HepG2 (cell line): ENCODE data around the gene AVPR2. TPM values are rescaled to one million over a fixed set of nuclear protein-coding genes. Genes with fewer than 3 reads are reported as not detected.

ENCODE experiments used
- KAT8 ChIP-seq: IDR thresholded peaks from 2 replicates; pipeline ENCODE4 v1.6.1; 2016; ENCODE audit warnings: missing genetic modification reagents, missing compliant biosample characterization
- NCOR1 ChIP-seq: fragments of 200-600 bp; sonication (generic); IDR thresholded peaks from 2 replicates; pipeline ENCODE4 v1.7.0; 2017; ENCODE audit warnings: antibody characterized with exemption, low read length, borderline replicate concordance
- TSC22D2 ChIP-seq: sonication (generic); formaldehyde crosslinking; IDR thresholded peaks from 2 replicates; pipeline ENCODE4 v1.5.1; 2020; ENCODE audit warnings: missing genetic modification reagents, mild to moderate bottlenecking, borderline replicate concordance
- ZBTB7B ChIP-seq: sonication (generic); formaldehyde crosslinking; IDR thresholded peaks from 2 replicates; pipeline ENCODE4 v1.4.0; 2020; ENCODE audit warnings: missing genetic modification reagents
- ZNF124 ChIP-seq: sonication (generic); formaldehyde crosslinking; IDR thresholded peaks from 2 replicates; pipeline ENCODE4 v1.4.0; 2020; ENCODE audit warnings: missing genetic modification reagents
- ZNF607 ChIP-seq: sonication (generic); formaldehyde crosslinking; IDR thresholded peaks from 2 replicates; pipeline ENCODE4 v1.5.1; 2020; ENCODE audit warnings: missing genetic modification reagents, mild to moderate bottlenecking, borderline replicate concordance
- ZNF775 ChIP-seq: sonication (generic); formaldehyde crosslinking; IDR thresholded peaks from 2 replicates; pipeline ENCODE4 v1.4.0; 2020; ENCODE audit warnings: missing genetic modification reagents, mild to moderate bottlenecking, moderate library complexity, borderline replicate concordance
- ZSCAN12 ChIP-seq: sonication (generic); formaldehyde crosslinking; IDR thresholded peaks from 2 replicates; pipeline ENCODE4 v1.9.0; 2021; ENCODE audit warnings: mild to moderate bottlenecking, missing genetic modification reagents
- polyA plus RNA-seq, 8 experiments: library from polyadenylated mRNA; depleted of rRNA in 3 of 8; stranded (reverse) in 7 of 8; unstranded in 1 of 8; fragments of >200 nt; fragmentation: Illumina TruSeq in 4 of 8; extraction: Trizol in 4 of 8; gene quantifications; 2 replicates each; pipeline versions ENCODE4 v1.2.1 to v1.2.3, GENCODE V29; 2011 to 2016; ENCODE audit warnings: low read depth in 4 of 8, missing spikeins in 1 of 8, mixed read lengths in 1 of 8; ENCODE audit not compliant: insufficient read depth in 1 of 8
- total RNA-seq, 5 experiments: library from RNA; depleted of rRNA; stranded (reverse); fragments of >200 nt; fragmentation: Illumina TruSeq; extraction: Trizol; gene quantifications; 2 replicates each; pipeline ENCODE4 v1.2.3, GENCODE V29; 2016; ENCODE audit warnings: low read depth in 1 of 5
- TF ChIP-seq, protein P1 (sequence below): sonication (generic); formaldehyde crosslinking; IDR thresholded peaks from 2 replicates; pipeline ENCODE4 v1.4.0; 2020; ENCODE audit warnings: missing genetic modification reagents
- TF ChIP-seq, protein P2 (sequence below): sonication (generic); formaldehyde crosslinking; IDR thresholded peaks from 2 replicates; pipeline ENCODE4 v1.5.1; 2020; ENCODE audit warnings: missing genetic modification reagents, mild to moderate bottlenecking, borderline replicate concordance
- TF ChIP-seq, protein P3 (sequence below): sonication (generic); formaldehyde crosslinking; IDR thresholded peaks from 2 replicates; pipeline ENCODE4 v1.4.0; 2020; ENCODE audit warnings: missing genetic modification reagents
- TF ChIP-seq, protein P4 (sequence below): sonication (generic); formaldehyde crosslinking; conservative IDR thresholded peaks from 2 replicates; pipeline ENCODE4 v1.4.0; 2020; ENCODE audit warnings: missing genetic modification reagents
- TF ChIP-seq, protein P5 (sequence below): sonication (generic); formaldehyde crosslinking; IDR thresholded peaks from 2 replicates; pipeline ENCODE4 v1.5.1; 2020; ENCODE audit warnings: mild to moderate bottlenecking, missing genetic modification reagents, moderate library complexity

Gene AVPR2
- total and polyA plus RNA-seq, 2 of the 13 experiments (the other 11 are each of a cell fraction or from before 2014, with no cell fraction given) = not detected

DNA sequence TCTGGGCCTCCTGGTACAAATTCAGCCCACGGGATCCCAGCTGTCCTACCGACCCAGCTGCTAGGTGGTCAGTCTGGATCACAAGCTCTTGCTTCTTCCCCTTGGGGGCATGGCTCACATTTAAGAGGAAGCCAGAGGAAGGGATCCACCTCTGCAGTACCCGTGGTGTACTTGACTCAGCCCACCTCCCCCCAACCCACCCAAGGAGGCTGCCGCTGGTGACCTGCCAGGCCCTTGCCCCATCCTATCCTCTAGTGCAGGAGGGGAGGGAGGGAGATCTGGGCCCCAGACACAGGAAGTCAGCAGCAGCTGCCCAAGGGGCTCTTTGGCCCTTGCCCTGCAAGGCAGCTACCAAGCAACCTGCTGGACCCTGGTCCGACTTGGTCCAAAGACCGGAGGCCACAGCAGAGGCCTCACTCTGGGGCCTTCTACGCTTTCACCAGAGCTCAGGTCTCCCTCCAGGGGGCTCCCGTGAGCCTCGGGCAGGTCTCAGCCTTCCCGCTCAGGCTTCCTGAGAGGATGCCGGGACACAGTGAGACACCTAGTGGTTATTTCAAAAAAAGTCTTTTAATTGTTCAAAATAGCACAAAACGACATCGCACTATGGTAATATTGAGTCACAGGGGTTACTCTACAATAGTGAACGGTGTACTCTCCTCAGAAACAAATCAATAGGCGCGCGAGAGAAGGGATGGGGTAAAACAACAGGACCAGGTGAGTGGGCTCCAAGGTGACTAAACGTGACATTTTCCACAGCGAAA is 42.7 kb downstream of the AVPR2 start (continued):
- TF ChIP-seq, protein P1, sequence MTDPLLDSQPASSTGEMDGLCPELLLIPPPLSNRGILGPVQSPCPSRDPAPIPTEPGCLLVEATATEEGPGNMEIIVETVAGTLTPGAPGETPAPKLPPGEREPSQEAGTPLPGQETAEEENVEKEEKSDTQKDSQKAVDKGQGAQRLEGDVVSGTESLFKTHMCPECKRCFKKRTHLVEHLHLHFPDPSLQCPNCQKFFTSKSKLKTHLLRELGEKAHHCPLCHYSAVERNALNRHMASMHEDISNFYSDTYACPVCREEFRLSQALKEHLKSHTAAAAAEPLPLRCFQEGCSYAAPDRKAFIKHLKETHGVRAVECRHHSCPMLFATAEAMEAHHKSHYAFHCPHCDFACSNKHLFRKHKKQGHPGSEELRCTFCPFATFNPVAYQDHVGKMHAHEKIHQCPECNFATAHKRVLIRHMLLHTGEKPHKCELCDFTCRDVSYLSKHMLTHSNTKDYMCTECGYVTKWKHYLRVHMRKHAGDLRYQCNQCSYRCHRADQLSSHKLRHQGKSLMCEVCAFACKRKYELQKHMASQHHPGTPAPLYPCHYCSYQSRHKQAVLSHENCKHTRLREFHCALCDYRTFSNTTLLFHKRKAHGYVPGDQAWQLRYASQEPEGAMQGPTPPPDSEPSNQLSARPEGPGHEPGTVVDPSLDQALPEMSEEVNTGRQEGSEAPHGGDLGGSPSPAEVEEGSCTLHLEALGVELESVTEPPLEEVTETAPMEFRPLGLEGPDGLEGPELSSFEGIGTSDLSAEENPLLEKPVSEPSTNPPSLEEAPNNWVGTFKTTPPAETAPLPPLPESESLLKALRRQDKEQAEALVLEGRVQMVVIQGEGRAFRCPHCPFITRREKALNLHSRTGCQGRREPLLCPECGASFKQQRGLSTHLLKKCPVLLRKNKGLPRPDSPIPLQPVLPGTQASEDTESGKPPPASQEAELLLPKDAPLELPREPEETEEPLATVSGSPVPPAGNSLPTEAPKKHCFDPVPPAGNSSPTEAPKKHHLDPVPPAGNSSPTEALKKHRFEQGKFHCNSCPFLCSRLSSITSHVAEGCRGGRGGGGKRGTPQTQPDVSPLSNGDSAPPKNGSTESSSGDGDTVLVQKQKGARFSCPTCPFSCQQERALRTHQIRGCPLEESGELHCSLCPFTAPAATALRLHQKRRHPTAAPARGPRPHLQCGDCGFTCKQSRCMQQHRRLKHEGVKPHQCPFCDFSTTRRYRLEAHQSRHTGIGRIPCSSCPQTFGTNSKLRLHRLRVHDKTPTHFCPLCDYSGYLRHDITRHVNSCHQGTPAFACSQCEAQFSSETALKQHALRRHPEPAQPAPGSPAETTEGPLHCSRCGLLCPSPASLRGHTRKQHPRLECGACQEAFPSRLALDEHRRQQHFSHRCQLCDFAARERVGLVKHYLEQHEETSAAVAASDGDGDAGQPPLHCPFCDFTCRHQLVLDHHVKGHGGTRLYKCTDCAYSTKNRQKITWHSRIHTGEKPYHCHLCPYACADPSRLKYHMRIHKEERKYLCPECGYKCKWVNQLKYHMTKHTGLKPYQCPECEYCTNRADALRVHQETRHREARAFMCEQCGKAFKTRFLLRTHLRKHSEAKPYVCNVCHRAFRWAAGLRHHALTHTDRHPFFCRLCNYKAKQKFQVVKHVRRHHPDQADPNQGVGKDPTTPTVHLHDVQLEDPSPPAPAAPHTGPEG (CRISPR knock-in tag) = no peak
- TF ChIP-seq ZNF607 (no peak), ZNF124 (CRISPR knock-in tag) (no peak), TSC22D2 (CRISPR knock-in tag) (no peak), ZNF775 (CRISPR knock-in tag) (no peak), NCOR1 (peak; percentile 45; the same call in 1 of the 2 replicates), ZBTB7B (CRISPR knock-in tag) (0 out of 2 replicates have a peak, but pooled peaks have one; percentile 36), ZSCAN12 (CRISPR knock-in tag) (no peak), KAT8 (CRISPR knock-in tag) (peak; percentile 42)
- TF ChIP-seq, protein P2, sequence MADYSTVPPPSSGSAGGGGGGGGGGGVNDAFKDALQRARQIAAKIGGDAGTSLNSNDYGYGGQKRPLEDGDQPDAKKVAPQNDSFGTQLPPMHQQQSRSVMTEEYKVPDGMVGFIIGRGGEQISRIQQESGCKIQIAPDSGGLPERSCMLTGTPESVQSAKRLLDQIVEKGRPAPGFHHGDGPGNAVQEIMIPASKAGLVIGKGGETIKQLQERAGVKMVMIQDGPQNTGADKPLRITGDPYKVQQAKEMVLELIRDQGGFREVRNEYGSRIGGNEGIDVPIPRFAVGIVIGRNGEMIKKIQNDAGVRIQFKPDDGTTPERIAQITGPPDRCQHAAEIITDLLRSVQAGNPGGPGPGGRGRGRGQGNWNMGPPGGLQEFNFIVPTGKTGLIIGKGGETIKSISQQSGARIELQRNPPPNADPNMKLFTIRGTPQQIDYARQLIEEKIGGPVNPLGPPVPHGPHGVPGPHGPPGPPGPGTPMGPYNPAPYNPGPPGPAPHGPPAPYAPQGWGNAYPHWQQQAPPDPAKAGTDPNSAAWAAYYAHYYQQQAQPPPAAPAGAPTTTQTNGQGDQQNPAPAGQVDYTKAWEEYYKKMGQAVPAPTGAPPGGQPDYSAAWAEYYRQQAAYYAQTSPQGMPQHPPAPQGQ (CRISPR knock-in tag) = no peak
- TF ChIP-seq, protein P3, sequence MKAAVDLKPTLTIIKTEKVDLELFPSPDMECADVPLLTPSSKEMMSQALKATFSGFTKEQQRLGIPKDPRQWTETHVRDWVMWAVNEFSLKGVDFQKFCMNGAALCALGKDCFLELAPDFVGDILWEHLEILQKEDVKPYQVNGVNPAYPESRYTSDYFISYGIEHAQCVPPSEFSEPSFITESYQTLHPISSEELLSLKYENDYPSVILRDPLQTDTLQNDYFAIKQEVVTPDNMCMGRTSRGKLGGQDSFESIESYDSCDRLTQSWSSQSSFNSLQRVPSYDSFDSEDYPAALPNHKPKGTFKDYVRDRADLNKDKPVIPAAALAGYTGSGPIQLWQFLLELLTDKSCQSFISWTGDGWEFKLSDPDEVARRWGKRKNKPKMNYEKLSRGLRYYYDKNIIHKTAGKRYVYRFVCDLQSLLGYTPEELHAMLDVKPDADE (CRISPR knock-in tag) = no peak
- TF ChIP-seq, protein P4, sequence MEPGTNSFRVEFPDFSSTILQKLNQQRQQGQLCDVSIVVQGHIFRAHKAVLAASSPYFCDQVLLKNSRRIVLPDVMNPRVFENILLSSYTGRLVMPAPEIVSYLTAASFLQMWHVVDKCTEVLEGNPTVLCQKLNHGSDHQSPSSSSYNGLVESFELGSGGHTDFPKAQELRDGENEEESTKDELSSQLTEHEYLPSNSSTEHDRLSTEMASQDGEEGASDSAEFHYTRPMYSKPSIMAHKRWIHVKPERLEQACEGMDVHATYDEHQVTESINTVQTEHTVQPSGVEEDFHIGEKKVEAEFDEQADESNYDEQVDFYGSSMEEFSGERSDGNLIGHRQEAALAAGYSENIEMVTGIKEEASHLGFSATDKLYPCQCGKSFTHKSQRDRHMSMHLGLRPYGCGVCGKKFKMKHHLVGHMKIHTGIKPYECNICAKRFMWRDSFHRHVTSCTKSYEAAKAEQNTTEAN (CRISPR knock-in tag) = peak; percentile 62; the same call in 1 of the 2 replicates
- TF ChIP-seq, protein P5, sequence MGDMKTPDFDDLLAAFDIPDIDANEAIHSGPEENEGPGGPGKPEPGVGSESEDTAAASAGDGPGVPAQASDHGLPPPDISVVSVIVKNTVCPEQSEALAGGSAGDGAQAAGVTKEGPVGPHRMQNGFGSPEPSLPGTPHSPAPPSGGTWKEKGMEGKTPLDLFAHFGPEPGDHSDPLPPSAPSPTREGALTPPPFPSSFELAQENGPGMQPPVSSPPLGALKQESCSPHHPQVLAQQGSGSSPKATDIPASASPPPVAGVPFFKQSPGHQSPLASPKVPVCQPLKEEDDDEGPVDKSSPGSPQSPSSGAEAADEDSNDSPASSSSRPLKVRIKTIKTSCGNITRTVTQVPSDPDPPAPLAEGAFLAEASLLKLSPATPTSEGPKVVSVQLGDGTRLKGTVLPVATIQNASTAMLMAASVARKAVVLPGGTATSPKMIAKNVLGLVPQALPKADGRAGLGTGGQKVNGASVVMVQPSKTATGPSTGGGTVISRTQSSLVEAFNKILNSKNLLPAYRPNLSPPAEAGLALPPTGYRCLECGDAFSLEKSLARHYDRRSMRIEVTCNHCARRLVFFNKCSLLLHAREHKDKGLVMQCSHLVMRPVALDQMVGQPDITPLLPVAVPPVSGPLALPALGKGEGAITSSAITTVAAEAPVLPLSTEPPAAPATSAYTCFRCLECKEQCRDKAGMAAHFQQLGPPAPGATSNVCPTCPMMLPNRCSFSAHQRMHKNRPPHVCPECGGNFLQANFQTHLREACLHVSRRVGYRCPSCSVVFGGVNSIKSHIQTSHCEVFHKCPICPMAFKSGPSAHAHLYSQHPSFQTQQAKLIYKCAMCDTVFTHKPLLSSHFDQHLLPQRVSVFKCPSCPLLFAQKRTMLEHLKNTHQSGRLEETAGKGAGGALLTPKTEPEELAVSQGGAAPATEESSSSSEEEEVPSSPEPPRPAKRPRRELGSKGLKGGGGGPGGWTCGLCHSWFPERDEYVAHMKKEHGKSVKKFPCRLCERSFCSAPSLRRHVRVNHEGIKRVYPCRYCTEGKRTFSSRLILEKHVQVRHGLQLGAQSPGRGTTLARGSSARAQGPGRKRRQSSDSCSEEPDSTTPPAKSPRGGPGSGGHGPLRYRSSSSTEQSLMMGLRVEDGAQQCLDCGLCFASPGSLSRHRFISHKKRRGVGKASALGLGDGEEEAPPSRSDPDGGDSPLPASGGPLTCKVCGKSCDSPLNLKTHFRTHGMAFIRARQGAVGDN (CRISPR knock-in tag) = peak; percentile 63
